Left colon (tissue), 2 donors: Measurements from ENCODE around the gene BNIP3. TPM values are rescaled to one million over a fixed set of nuclear protein-coding genes. Genes with fewer than 3 reads are reported as not detected.
"Not testable (repeated sequence)": the region's sequence is repeated elsewhere in the genome, so short reads cannot be mapped to it uniquely, and the experiment has no call there.

Experiments
- ATAC-seq: fragments of 200-7000 bp; cut with Tn5 transposase; one replicate; pipeline ENCODE4 v1.9.1; 2020; ENCODE audit warnings: mild to moderate bottlenecking, moderate library complexity
- DNase-seq, 2 donors: peaks; one replicate each; pipeline ENCODE4 v3.0.0-alpha.2; 2020
- intact Hi-C, 2 donors: fragments of 100-400 bp; cut with DNase I in 1 of 2; cut with micrococcal nuclease in 1 of 2; formaldehyde crosslinking; loops; one replicate each; pipeline versions ENCODE4 v1.11.2 to v1.14.0; 2022; cut with DNase I, micrococcal nuclease
- total RNA-seq, 2 donors: library from RNA; stranded (reverse); fragmentation: NEBNext Ultra II Directional; extraction: Animal tissue kit (Norgen Biotek cat#: 25700); gene quantifications; one replicate each; pipeline ENCODE4 v1.2.1, GENCODE V29; 2021
- donor health status: DM: no; HTN: no; CAD: no.
- donor health status: DM: yes; HTN: yes; CAD: no.

Gene BNIP3
- total RNA-seq, 2 donors from 2014 or later = 4.7 to 9.4 TPM

GRCh38 chr10:132005147-132005546 lies 23.4 kb upstream of the BNIP3 start:
- intact Hi-C loops = no loop called here
- ATAC-seq (no peak), DNase-seq (no peak)

- DNase-seq (no peak), ATAC-seq (no peak)
- intact Hi-C loops = no loop called here
Measured at GRCh38 chr10:132004052-132004451, 22.3 kb upstream of the BNIP3 start.

- DNase-seq (no peak), ATAC-seq (no peak)
- intact Hi-C loops = no loop called here
Measured at GRCh38 chr10:132003282-132003924, 21.7 kb upstream of the BNIP3 start.

- DNase-seq = no peak
- intact Hi-C loops = no loop called here
- no peak for ATAC-seq
Measured at GRCh38 chr10:132002004-132002403, 20.3 kb upstream of the BNIP3 start.

- ATAC-seq (no peak), DNase-seq (no peak)
- intact Hi-C loops = no loop called here
Measured at GRCh38 chr10:132001238-132001972, 19.7 kb upstream of the BNIP3 start.

- ATAC-seq = no peak
- intact Hi-C loops = no loop called here
- DNase-seq = no peak
Measured at GRCh38 chr10:131998845-131999681, 17.3 kb upstream of the BNIP3 start.

GRCh38 chr10:131998050-131998844 lies 16.5 kb upstream of the BNIP3 start:
- ATAC-seq = no peak
- DNase-seq = no peak
- intact Hi-C loops = no loop called here

- ATAC-seq (peak; percentile 36), DNase-seq (peak; percentile 22 to 68)
- intact Hi-C loops = no loop called here
Measured at GRCh38 chr10:131997366-131998049, 15.8 kb upstream of the BNIP3 start.

- no peak for DNase-seq
- intact Hi-C loops = no loop called here
- no peak for ATAC-seq
Measured at GRCh38 chr10:131996466-131997365, 15.0 kb upstream of the BNIP3 start.

- DNase-seq = no peak
Measured at GRCh38 chr10:131994435-131994834, 12.7 kb upstream of the BNIP3 start.

GRCh38 chr10:131993275-131993674 lies 11.6 kb upstream of the BNIP3 start:
- intact Hi-C loops = no loop called here
- ATAC-seq = no peak
- DNase-seq = no peak

More at GRCh38 chr10:131994435-131994834, 12.7 kb upstream of the BNIP3 start:
- intact Hi-C loops = no loop called here
- no peak for ATAC-seq

- intact Hi-C loops = no loop called here
- no peak for DNase-seq
- no peak for ATAC-seq
Measured at GRCh38 chr10:131991726-131992125, 10.0 kb upstream of the BNIP3 start.

- intact Hi-C loops, DNase-seq, ATAC-seq: not testable (repeated sequence)
Measured at GRCh38 chr10:131987786-131988185, 6.1 kb upstream of the BNIP3 start.

- intact Hi-C loops = not testable (repeated sequence)
Measured at GRCh38 chr10:131987301-131987700, 5.6 kb upstream of the BNIP3 start.

GRCh38 chr10:131986851-131987250 lies 5.1 kb upstream of the BNIP3 start:
- DNase-seq, intact Hi-C loops, ATAC-seq: not testable (repeated sequence)

More at GRCh38 chr10:131987301-131987700, 5.6 kb upstream of the BNIP3 start:
- not testable (repeated sequence) for DNase-seq, ATAC-seq

- intact Hi-C loops = no loop called here
- ATAC-seq (no peak), DNase-seq (no peak)
Measured at GRCh38 chr10:131983780-131984179, 2.1 kb upstream of the BNIP3 start.

GRCh38 chr10:131982796-131983195 lies 1.1 kb upstream of the BNIP3 start:
- DNase-seq (no peak), ATAC-seq (no peak)
- intact Hi-C loops = no loop called here
